Cerebellar nuclear complex (tissue), 1 donor: ENCODE data around the gene DEPDC1B.
"Not testable (repeated sequence)": the region's sequence is repeated elsewhere in the genome, so short reads cannot be mapped to it uniquely, and the experiment has no call there.

ENCODE experiments used
- DNase-seq, 2 experiments: peaks; one replicate each; lab custom pipeline; 2025; lab: John Stamatoyannopoulos, UW

The DEPDC1B gene

GRCh38 chr5:60584304-60584703 lies 115.7 kb downstream of the DEPDC1B start:
- DNase-seq: no peak

DNA sequence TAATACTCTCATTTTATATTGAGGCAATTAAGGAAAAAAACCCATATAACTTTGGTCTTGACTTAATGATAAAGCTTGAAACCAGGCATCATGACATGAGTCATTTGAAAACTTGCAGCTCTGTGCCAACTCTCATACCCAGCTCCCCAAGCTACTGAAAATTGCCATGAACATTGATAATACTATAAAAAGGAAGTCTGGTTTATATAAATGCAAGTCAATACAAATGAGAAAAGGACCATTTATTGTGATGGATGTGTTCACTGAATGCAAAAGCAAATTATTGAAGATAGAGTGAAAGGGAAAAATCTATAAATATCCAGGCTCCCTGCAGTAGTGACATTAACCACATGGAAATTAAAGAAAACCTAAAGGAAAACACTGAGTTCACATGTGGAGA lies 116.3 kb downstream of the DEPDC1B start:
- no peak for DNase-seq

GRCh38 chr5:60578315-60578714 lies 121.7 kb downstream of the DEPDC1B start:
- no peak for DNase-seq

DNA sequence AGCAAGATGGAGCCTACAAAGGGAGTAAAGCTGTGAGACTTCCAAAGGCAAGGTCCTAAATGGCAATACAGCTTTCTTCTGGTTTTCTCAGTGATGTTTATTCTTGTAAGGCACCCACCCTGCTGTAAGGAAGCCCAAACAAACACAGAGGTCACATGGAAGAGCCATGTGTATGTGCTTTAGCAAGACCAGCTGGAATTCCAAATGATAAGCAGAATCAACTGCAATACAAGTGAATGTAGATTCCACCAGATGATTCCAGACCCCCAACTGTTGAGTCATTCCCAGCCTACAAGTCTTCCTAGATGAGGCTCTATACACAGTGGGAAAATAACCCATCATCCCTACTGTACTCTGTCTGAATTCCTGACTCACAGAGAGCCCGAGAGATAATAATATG lies 122.8 kb downstream of the DEPDC1B start:
- no peak for DNase-seq

- no peak for DNase-seq
Measured at GRCh38 chr5:60576425-60576824, 123.5 kb downstream of the DEPDC1B start.

- DNase-seq: no peak
Measured at GRCh38 chr5:60568646-60569045, 131.3 kb downstream of the DEPDC1B start.

- DNase-seq: no peak
Measured at GRCh38 chr5:60563696-60564324, 136.2 kb downstream of the DEPDC1B start.

DNA sequence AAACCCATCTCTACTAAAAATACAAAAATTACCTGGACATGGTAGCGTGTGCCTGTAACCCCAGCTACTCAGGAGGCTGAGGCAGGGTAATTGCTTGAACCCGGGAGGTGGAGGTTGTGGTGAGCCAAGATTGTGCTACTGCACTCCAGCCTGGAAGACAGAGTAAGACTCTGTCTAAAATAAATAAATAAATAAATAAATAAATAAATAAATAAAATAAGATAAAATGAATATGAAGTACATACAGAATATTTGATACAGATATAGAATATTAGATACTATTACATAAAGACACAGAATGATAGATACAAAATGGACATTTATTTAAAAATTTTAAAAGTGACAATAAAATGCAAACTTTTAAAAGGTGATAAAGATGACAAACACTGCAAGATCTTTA lies 146.7 kb downstream of the DEPDC1B start:
- DNase-seq: not testable (repeated sequence)

DNA sequence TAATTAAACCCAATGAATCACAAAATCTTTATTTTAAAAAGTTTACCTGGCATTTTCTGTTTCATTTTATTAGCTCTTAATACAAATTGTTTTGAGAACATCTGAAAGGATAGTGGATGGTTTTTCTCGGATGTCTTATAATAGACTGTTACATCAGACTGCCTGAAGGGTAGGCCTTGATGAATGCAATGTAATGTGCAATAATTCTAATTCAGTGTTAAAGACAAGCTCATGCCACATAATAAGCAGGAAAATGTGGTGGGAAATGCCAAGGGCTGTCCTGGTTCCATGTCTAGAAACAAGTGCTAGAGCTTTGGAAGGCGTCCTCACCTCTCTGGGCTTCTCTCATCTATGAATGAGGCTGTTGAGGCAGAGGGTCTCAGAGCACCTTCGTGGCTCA lies 148.1 kb downstream of the DEPDC1B start:
- no peak for DNase-seq

- no peak for DNase-seq
Measured at GRCh38 chr5:60551250-60551649, 148.7 kb downstream of the DEPDC1B start.

DNA sequence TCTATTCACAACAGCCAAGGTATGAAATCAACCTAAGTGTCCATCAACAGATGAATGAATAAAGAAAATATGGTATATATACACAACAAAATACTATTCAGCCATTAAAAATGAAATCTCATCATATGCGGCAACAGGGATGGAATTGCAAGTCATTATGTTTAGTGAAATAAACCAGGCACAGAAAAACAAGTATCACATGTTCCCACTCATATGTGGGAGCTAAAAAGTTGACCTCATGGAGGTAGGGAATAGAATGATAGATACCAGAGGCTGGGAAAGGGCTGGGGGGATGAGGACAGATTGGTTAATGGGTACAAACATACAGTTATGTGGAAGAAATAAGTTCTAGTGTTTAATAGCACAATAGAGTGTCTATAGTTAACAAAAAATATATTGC lies 149.7 kb downstream of the DEPDC1B start:
- DNase-seq: no peak

- DNase-seq: no peak
Measured at GRCh38 chr5:60549841-60550240, 150.1 kb downstream of the DEPDC1B start.
